ENCODE data around the gene FCN1. TPM values are rescaled to one million over a fixed set of nuclear protein-coding genes. Genes with fewer than 3 reads are reported as not detected.

The FCN1 gene
- total RNA-seq, 1 donor from 2014 or later, result not detected

GRCh38 chr9:134899818-134900217, 17.9 kb downstream of the FCN1 start:
- no peak overlapping the region for H2AFZ ChIP-seq (replicated peaks)
- no peak overlapping the region for H3K27ac ChIP-seq
- Mint-ChIP-seq H3K4me1 (no peaks in the 10 kb centered on the region), H3K27me3 (ENCODE audit: insufficient read depth, low read depth) (peaks cover 4% of the 10 kb centered on the region), H3K27ac (no peak overlapping the region), H3K36me3 (no peaks in the 10 kb centered on the region), H3K9me3 (peaks cover 14% of the 10 kb centered on the region), H3K4me3 (no peak overlapping the region)
- no peaks in the 10 kb centered on the region for H3K36me3 ChIP-seq
- H3K79me2 ChIP-seq (ENCODE audit: low read depth), result no peaks in the 10 kb centered on the region
- no peak overlapping the region for H3K9ac ChIP-seq
- H3K27me3 ChIP-seq, result no peaks in the 10 kb centered on the region
- H3K4me1 ChIP-seq, result no peaks in the 10 kb centered on the region
- H3K9me3 ChIP-seq (ENCODE audit: low read depth), result no peaks in the 10 kb centered on the region
- H4K20me1 ChIP-seq (ENCODE audit: low read depth), result no peaks in the 10 kb centered on the region
- no peaks in the 10 kb centered on the region for H3F3A ChIP-seq (ENCODE audit: low read depth)
- no peak for DNase-seq (ENCODE audit: low spot score)
- H3K4me3 ChIP-seq, result no peak overlapping the region
- no peak for TF ChIP-seq EZH2 (IDR thresholded peaks at IDR 0.05)
- no peak for TF ChIP-seq CTCF (IDR thresholded peaks at IDR 0.05)
- no peak for TF ChIP-seq EZH2phosphoT487 (IDR thresholded peaks at IDR 0.05)
- H3K4me2 ChIP-seq, result no peak overlapping the region

- Histone ChIP-seq H3K27me3 (no peaks in the 10 kb centered on the region), H3K4me1 (no peaks in the 10 kb centered on the region), H4K20me1 (ENCODE audit: low read depth) (no peaks in the 10 kb centered on the region), H3K36me3 (no peaks in the 10 kb centered on the region), H2AFZ (replicated peaks) (no peak overlapping the region), H3K79me2 (ENCODE audit: low read depth) (no peaks in the 10 kb centered on the region), H3K9ac (no peak overlapping the region), H3K27ac (no peak overlapping the region), H3K4me3 (no peak overlapping the region), H3K9me3 (ENCODE audit: low read depth) (no peaks in the 10 kb centered on the region), H3K4me2 (no peak overlapping the region), H3F3A (ENCODE audit: low read depth) (no peaks in the 10 kb centered on the region)
- Mint-ChIP-seq H3K4me1 (no peaks in the 10 kb centered on the region), H3K27ac (no peak overlapping the region), H3K4me3 (no peak overlapping the region), H3K27me3 (ENCODE audit: insufficient read depth, low read depth) (peaks cover 4% of the 10 kb centered on the region), H3K9me3 (peaks cover 14% of the 10 kb centered on the region), H3K36me3 (no peaks in the 10 kb centered on the region)
- no peak for TF ChIP-seq EZH2phosphoT487 (IDR thresholded peaks at IDR 0.05)
- TF ChIP-seq CTCF (IDR thresholded peaks at IDR 0.05), result no peak
- TF ChIP-seq EZH2 (IDR thresholded peaks at IDR 0.05), result no peak
- no peak for DNase-seq (ENCODE audit: low spot score)
Measured at GRCh38 chr9:134899168-134899567, 18.5 kb downstream of the FCN1 start.

DNA sequence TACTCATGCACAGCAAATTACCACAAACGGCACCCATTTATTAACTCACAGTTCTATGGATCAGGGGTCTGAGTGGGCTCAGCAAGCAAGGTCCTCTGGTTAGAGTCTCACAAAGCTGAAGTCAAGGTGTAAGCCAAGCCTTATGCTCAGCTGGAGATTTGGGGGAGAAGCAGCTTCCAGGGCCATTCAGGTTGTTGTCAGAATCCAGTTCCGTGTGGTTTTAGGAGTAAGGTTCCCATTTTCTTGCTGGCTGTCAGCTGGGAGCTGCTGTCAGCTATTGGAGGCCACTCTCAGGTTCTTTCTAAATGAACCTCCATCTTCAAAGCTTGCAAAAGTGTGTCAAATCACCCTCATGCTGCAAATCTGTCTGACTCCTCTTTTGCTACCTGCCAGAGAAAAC, 19.4 kb downstream of the FCN1 start:
- Mint-ChIP-seq H3K4me1 (no peaks in the 10 kb centered on the region), H3K9me3 (peaks cover 14% of the 10 kb centered on the region), H3K36me3 (no peaks in the 10 kb centered on the region), H3K4me3 (no peak overlapping the region), H3K27me3 (ENCODE audit: insufficient read depth, low read depth) (peaks cover 2% of the 10 kb centered on the region), H3K27ac (no peak overlapping the region)
- no peak overlapping the region for H3K27ac ChIP-seq
- no peaks in the 10 kb centered on the region for H3K4me1 ChIP-seq
- H3K79me2 ChIP-seq (ENCODE audit: low read depth), result no peaks in the 10 kb centered on the region
- H2AFZ ChIP-seq (replicated peaks), result no peak overlapping the region
- H4K20me1 ChIP-seq (ENCODE audit: low read depth), result no peaks in the 10 kb centered on the region
- H3K9me3 ChIP-seq (ENCODE audit: low read depth), result no peaks in the 10 kb centered on the region
- no peaks in the 10 kb centered on the region for H3F3A ChIP-seq (ENCODE audit: low read depth)
- no peak for DNase-seq (ENCODE audit: low spot score)
- no peaks in the 10 kb centered on the region for H3K36me3 ChIP-seq
- no peak overlapping the region for H3K4me2 ChIP-seq
- no peaks in the 10 kb centered on the region for H3K27me3 ChIP-seq
- no peak for TF ChIP-seq EZH2 (IDR thresholded peaks at IDR 0.05)
- TF ChIP-seq EZH2phosphoT487 (IDR thresholded peaks at IDR 0.05), result no peak
- no peak for TF ChIP-seq CTCF (IDR thresholded peaks at IDR 0.05)
- no peak overlapping the region for H3K4me3 ChIP-seq
- H3K9ac ChIP-seq, result no peak overlapping the region
